Right cardiac atrium (tissue), 5 donors: ENCODE data around the gene CLCNKB. TPM values are rescaled to one million over a fixed set of nuclear protein-coding genes. Genes with fewer than 3 reads are reported as not detected.
"Not testable (repeated sequence)": the region's sequence is repeated elsewhere in the genome, so short reads cannot be mapped to it uniquely, and the experiment has no call there.

Experiments
- ATAC-seq, 2 donors: fragments of 200-7000 bp; cut with Tn5 transposase; one replicate each; pipeline versions ENCODE4 v1.8.0 to v1.9.1; 2020; ENCODE audit warnings: moderate library complexity in 2 of 2, mild to moderate bottlenecking in 1 of 2
- DNase-seq, 3 donors: peaks; one replicate each; pipeline ENCODE4 v3.0.0-alpha.2; 2020
- H3K27ac ChIP-seq: one replicate; pipeline ENCODE4 v1.5.1; 2013; ENCODE audit warnings: mild to moderate bottlenecking, low read length, control low read depth, moderate library complexity
- H3K27me3 ChIP-seq: one replicate; pipeline ENCODE4 v1.6.1; 2013; ENCODE audit not compliant: control insufficient read depth, insufficient read depth
- H3K4me1 ChIP-seq: one replicate; pipeline ENCODE4 v1.6.1; 2013; ENCODE audit warnings: low read length; ENCODE audit not compliant: control insufficient read depth, insufficient read depth
- H3K4me3 ChIP-seq: one replicate; pipeline ENCODE4 v1.5.1; 2013; ENCODE audit warnings: low read length, control low read depth
- H3K9me3 ChIP-seq: one replicate; pipeline ENCODE4 v1.6.1; 2013; ENCODE audit warnings: low read length; ENCODE audit not compliant: control insufficient read depth
- WGBS: extraction: QIAGEN DNeasy Blood & Tissue Kit; methylation state at CpG from one replicate; pipeline ENCODE4 v1.1.7; 2013; 5-methylcytosine and 5-hydroxymethylcytosine counted together
- intact Hi-C, 4 donors: fragments of 100-400 bp; cut with DNase I; formaldehyde crosslinking; loops; one replicate each; pipeline versions ENCODE4 v1.11.0 to v1.14.0; 2022 to 2023
- long read RNA-seq, 4 donors: library from polyadenylated mRNA; unstranded; transcript quantifications; one replicate each; pipeline ENCODE4 v2.0.0, GENCODE V29; 2020 to 2021
- polyA plus RNA-seq: library from polyadenylated mRNA; stranded (reverse); fragments of 200-250 nt; gene quantifications from one replicate; pipeline ENCODE4 v1.2.3, GENCODE V29; 2013
- total RNA-seq, 4 donors: library from RNA; stranded (reverse); fragmentation: NEBNext Ultra II Directional; extraction: Animal tissue kit (Norgen Biotek cat#: 25700); gene quantifications; one replicate each; pipeline ENCODE4 v1.2.1, GENCODE V29; 2021
- donor health status: healthy with polysubstance abuse.
- donor health status: DM: no; HTN: yes; CAD: no.
- donor health status: DM: no; HTN: no; CAD: no.
- donor health status: DM: no; HTN: yes; CAD: no; lungs with severe emphysema.
- donor health status: DM: yes; HTN: yes; CAD: no.

The CLCNKB gene
- total RNA-seq (1 to 10 TPM; 1.9 to 4.7 (median 4.1) TPM), polyA plus RNA-seq (3.4 TPM)
- long read RNA-seq, donor 1, transcript CLCNKB-201 (13 exons, 2,129 nt) = major isoform, 13 of 33 reads
- long read RNA-seq, donor 1, partial matches to known transcripts = 7 of 33 reads
- long read RNA-seq, donor 1, other reads (novel, unspliced or antisense) = 13 of 33 reads
- long read RNA-seq, donor 2, partial matches to known transcripts = 3 of 7 reads
- long read RNA-seq, donor 2, other reads (novel, unspliced or antisense) = 4 of 7 reads
- long read RNA-seq, donor 3, transcript CLCNKB-201 (13 exons, 2,129 nt) = major isoform, 17 of 42 reads
- long read RNA-seq, donor 3, partial matches to known transcripts = 11 of 42 reads
- long read RNA-seq, donor 3, other reads (novel, unspliced or antisense) = 14 of 42 reads
- long read RNA-seq, donor 4, partial matches to known transcripts = 7 of 20 reads
- long read RNA-seq, donor 4, other reads (novel, unspliced or antisense) = 9 of 20 reads

DNA sequence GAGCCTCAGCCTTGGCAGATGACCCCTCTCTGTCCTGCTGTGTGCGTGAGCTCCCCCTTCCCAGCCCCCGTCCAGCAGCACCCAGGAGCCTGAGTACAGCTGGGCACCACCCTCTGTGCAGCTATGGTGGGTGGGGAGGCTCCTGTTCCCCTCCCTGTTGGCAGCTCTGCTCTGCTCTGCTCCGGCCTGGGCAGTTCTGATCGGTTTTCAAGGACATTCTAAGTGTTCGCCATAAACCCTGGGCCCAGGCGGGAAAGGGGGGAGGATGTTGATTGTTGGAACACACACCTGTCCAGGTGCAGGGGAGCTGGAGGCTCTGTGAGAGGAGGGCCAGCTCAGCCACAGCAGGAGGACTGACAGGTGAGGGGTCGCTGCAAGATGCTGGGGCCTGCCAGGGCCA lies at the start of gene CLCNKB:
CLCNKB (plus strand) TSS at position 262 of the 400 bp plus-strand sequence. CDS start 711 bp downstream, outside the sequence.
- Histone ChIP-seq H3K27me3 (no peaks in the 10 kb centered on the region), H3K4me3 (no peak within 1 kb of the TSS), H3K9me3 (no peaks in the 10 kb centered on the region), H3K27ac (no peak within 1 kb of the TSS), H3K4me1 (no peaks in the 10 kb centered on the region)
- ATAC-seq = no peak
- WGBS = 67% methylated on average over 7 of the region's 7 CpGs
- DNase-seq = peak in 2 of 3 donors; percentile 40 to 42
- intact Hi-C loops = no loop called here

DNA sequence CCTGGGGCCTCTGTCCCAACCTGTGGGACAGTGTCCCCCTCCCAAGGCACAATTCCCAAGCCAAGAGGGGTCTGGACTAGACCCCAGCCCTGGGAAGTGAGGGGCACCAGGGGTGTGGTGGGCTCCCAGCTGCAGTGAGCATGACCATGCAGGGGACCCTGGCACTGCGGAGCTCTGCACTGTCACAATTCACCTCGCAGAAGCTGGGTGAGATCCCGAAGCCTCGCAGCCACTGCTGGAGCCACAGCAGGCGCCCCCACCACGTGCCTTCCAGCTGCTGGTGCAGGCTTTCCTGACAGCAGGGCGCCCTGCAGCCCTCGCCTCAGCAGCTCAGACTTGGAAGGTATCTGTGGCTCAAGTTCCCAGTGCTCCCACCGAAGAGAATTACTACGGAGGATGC lies 49.5 kb upstream of the CLCNKB start:
- 91% methylated on average over 10 of the region's 10 CpGs for WGBS
- H3K4me3 ChIP-seq = no peak overlapping the region
- H3K27me3 ChIP-seq = no peaks in the 10 kb centered on the region
- no peak for DNase-seq
- intact Hi-C loops = loop anchor here (5.0 to 10.0 kb wide), 3 partner anchors 179 to 202 kb away; no protein-coding TSS in a partner anchor
- no peaks in the 10 kb centered on the region for H3K4me1 ChIP-seq
- H3K9me3 ChIP-seq = no peaks in the 10 kb centered on the region
- H3K27ac ChIP-seq = no peak overlapping the region
- no peak for ATAC-seq

DNA sequence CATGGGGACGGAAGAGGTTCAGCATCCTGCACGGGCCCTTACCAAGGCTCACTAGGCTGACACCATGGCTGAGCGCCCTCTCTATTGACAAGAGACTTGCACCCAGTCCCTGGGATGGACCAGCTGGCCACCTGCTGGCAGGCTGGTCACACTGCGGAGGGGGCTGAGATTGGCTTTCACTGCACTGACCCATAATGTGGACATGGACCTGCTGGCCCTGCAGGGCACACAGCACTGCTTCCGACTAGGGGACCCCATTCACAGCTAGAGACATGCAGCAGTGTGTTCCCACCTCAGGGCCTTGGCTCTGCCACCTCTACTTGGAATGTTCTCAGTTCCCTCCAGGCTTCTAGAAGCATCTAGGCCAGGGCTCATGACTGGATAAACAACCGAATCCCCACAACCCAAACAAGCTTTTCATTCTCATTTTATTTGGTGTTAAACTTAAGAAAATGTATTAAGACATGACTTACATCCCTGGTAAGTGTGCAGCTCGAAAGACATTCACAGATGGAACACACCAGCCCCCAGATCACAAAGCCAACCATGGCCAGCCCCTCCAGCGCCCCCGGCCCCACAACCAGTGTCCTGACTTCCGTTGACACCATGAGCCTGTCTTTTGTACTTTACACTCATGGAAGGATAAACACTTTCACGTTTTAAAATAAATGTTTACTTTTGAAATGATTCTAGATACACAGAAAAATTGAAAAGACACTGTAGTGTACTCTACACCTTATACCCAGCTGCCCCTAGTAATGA lies 48.8 kb upstream of the CLCNKB start:
- no peak overlapping the region for H3K27ac ChIP-seq
- intact Hi-C loops = loop anchor here (5.0 to 10.0 kb wide), 3 partner anchors 180 to 202 kb away; no protein-coding TSS in a partner anchor
- WGBS = 61% methylated on average over 11 of the region's 11 CpGs

DNA sequence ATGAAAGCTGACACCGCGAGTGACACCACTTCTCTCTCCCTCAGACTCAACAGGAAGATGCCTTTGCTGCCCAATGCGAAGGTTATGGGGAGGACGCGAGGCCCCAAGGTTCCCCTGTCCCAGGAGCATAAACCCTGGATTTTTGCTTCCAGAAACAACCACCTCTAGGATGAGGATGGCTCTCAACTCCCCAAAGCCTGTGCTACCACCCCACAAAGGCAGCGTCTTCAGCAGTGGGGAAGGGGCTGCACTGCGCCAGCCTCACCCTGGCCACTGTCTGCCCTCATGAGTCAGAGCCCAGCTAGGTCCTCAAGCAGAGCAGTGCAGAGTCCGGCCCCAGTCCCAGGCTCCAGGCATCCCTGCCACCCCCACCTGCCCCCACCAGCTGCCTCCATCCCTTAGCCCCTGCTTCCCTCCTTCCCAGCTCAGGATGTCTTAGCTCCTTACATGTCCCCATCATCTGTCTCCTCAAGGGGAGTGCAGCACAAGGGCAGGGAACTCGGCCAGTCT lies 46.5 kb upstream of the CLCNKB start:
- Histone ChIP-seq H3K4me3 (no peak overlapping the region), H3K4me1 (no peaks in the 10 kb centered on the region), H3K27ac (no peak overlapping the region), H3K9me3 (no peaks in the 10 kb centered on the region), H3K27me3 (no peaks in the 10 kb centered on the region)
- ATAC-seq (no peak), DNase-seq (no peak)
- WGBS = 81% methylated on average over 9 of the region's 9 CpGs
- intact Hi-C loops = loop anchor here in 1 of 4 donors (10.0 kb wide), 1 partner anchor 182 kb away; no protein-coding TSS in a partner anchor

More for the DNA sequence above, 48.8 kb upstream of the CLCNKB start:
- H3K9me3 ChIP-seq = no peaks in the 10 kb centered on the region
- no peak overlapping the region for H3K4me3 ChIP-seq
- ATAC-seq (peak; percentile 84 to 85), DNase-seq (peak; percentile 78 to 87 (median 83))
- no peaks in the 10 kb centered on the region for H3K27me3 ChIP-seq
- H3K4me1 ChIP-seq = no peaks in the 10 kb centered on the region

DNA sequence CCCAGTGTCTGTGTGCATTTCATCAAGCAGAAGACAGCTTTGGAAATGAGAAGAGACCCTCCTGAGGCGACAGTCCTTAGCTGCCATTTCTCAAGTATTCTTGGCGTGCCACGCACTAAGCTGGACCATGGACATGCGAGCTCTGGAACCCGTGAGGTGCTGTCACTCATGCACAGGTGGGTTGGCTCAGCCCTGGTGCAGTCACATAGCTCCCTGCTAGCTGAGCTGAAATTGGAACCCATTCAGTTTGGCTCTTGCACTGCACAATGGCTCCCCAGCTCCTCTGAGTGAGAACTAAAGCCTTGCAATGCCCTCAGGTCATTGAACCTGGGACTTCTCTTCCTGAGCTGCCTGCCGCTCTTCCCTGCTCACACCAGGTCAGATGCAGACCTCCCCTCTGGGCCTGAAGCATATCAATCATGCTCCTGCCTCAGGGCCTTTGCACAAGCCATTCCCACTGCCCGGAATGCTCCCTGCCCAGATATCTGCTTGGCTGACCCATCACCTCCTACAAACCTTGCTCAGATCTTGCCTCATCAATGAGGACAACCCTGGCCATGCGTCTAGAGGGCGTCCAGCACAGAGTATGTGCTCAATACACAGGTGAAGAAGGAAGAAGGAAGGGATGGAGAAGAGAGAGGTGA lies 45.8 kb upstream of the CLCNKB start:
- H3K4me1 ChIP-seq = no peaks in the 10 kb centered on the region
- H3K27ac ChIP-seq = no peak overlapping the region
- DNase-seq (no peak), ATAC-seq (no peak)
- intact Hi-C loops = loop anchor here in 1 of 4 donors (10.0 kb wide), 1 partner anchor 183 kb away; no protein-coding TSS in a partner anchor
- H3K9me3 ChIP-seq = no peaks in the 10 kb centered on the region
- H3K27me3 ChIP-seq = no peaks in the 10 kb centered on the region
- H3K4me3 ChIP-seq = no peak overlapping the region
- WGBS = 76% methylated on average over 9 of the region's 9 CpGs

DNA sequence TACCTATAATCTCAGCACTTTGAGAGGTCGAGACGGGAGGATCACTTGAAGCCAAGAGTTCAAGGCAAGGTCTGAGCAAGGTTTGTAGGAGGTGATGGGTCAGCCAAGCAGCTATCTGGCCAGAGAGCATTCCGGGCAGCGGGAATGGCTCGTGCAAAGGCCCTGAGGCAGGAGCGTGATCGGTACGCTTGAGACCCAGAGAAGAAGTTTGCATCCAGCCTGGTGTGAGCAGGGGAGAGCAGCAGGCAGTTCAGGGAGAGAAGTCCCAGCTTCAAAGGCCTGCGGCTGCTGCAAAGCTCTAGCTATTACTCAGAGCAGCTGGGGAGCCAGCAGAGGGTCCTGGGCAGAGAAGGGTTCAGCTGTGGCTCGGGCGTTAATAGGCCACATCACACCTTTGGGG lies 44.7 kb upstream of the CLCNKB start:
- Histone ChIP-seq H3K4me3 (no peak overlapping the region), H3K9me3 (no peaks in the 10 kb centered on the region), H3K27ac (no peak overlapping the region), H3K27me3 (no peaks in the 10 kb centered on the region), H3K4me1 (no peaks in the 10 kb centered on the region)
- DNase-seq (no peak), ATAC-seq (no peak)
- intact Hi-C loops = loop anchor here in 1 of 4 donors (10.0 kb wide), 1 partner anchor 184 kb away; no protein-coding TSS in a partner anchor
- WGBS = 95% methylated on average over 11 of the region's 11 CpGs

DNA sequence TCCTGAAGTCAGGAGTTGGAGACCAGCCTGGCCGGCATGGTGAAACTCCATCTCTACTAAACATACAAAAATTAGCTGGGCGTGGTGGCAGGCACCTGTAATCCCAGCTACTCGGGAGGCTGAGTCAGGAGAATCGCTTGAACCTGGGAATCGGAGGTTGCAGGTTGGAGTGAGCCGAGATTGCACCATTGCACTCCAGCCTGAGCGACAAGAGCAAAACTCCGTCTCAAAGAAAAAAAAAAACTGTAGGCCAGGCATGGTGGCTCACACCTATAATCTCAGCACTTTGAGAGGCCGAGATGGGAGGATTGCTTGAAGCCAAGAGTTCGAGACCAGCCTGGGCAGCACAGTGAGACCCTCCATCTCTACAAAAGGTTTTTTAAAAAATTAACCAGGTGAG lies 42.3 kb upstream of the CLCNKB start:
- H3K9me3 ChIP-seq, H3K4me3 ChIP-seq, intact Hi-C loops, H3K27me3 ChIP-seq, ATAC-seq, H3K27ac ChIP-seq, H3K4me1 ChIP-seq, DNase-seq: not testable (repeated sequence)
- WGBS = 95% methylated on average over 10 of the region's 10 CpGs

DNA sequence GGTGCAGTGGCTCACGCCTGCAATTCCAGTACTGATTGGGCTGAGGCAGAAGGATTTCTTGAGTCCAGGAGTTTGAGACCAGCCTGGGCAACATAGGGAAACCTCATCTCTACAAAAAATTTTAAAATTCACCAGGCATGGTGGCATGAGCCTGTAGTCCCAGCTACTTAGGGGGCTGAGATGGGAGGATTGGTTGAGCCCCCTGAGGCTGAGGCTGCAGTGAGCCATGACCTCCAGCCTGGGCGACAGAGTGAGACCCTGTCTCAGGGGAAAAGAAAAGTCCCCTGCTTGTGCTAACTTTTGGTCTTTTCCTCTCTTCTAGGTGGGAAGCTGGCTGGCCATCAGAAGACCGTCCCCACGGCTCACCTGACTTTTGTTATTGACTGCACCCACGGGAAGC lies 38.0 kb upstream of the CLCNKB start:
- intact Hi-C loops = loop anchor here in 2 of 4 donors (5.0 kb wide), 1 partner anchor 52 kb away; no protein-coding TSS in a partner anchor
- WGBS = 83% methylated on average over 5 of the region's 5 CpGs
- no peak overlapping the region for H3K4me3 ChIP-seq
- ATAC-seq (no peak), DNase-seq (no peak)
- no peaks in the 10 kb centered on the region for H3K9me3 ChIP-seq
- no peak overlapping the region for H3K27ac ChIP-seq
- no peaks in the 10 kb centered on the region for H3K27me3 ChIP-seq
- no peaks in the 10 kb centered on the region for H3K4me1 ChIP-seq

DNA sequence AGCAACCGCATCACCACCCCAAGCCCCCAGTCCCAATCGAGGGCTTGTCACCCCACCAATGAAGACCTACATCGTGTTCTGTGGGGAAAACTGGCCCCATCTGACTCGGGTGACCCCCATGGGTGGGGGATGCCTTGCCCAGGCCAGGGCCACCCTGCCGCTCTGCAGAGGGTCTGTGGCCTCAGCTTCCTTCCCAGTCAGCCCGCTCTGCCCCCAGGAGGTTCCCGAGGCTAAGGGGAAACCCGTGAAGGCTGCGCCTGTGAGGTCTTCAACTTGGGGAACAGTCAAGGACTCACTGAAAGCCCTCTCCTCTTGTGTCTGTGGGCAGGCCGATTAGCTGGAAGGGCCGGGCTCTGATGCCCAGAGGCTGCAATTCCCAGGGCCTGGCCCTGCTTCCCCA lies 37.6 kb upstream of the CLCNKB start:
- WGBS = 80% methylated on average over 11 of the region's 11 CpGs
- H3K27me3 ChIP-seq = no peaks in the 10 kb centered on the region
- no peak for ATAC-seq
- no peak overlapping the region for H3K27ac ChIP-seq
- DNase-seq = peak in 1 of 3 donors; percentile 45
- no peaks in the 10 kb centered on the region for H3K4me1 ChIP-seq
- no peaks in the 10 kb centered on the region for H3K9me3 ChIP-seq
- H3K4me3 ChIP-seq = no peak overlapping the region
- intact Hi-C loops = loop anchor here in 2 of 4 donors (5.0 kb wide), 1 partner anchor 51 kb away; no protein-coding TSS in a partner anchor
